CD4-positive, alpha-beta T cell treated with Interleukin-6 for 4 hours (primary cell): ENCODE results near the gene BLACAT1.
"Not testable (repeated sequence)": the region's sequence is repeated elsewhere in the genome, so short reads cannot be mapped to it uniquely, and the experiment has no call there.

Experiments
- DNase-seq: peaks from one replicate; pipeline ENCODE4 v3.0.0-alpha.2; 2020; ENCODE audit warnings: mixed read lengths

Gene BLACAT1

DNA sequence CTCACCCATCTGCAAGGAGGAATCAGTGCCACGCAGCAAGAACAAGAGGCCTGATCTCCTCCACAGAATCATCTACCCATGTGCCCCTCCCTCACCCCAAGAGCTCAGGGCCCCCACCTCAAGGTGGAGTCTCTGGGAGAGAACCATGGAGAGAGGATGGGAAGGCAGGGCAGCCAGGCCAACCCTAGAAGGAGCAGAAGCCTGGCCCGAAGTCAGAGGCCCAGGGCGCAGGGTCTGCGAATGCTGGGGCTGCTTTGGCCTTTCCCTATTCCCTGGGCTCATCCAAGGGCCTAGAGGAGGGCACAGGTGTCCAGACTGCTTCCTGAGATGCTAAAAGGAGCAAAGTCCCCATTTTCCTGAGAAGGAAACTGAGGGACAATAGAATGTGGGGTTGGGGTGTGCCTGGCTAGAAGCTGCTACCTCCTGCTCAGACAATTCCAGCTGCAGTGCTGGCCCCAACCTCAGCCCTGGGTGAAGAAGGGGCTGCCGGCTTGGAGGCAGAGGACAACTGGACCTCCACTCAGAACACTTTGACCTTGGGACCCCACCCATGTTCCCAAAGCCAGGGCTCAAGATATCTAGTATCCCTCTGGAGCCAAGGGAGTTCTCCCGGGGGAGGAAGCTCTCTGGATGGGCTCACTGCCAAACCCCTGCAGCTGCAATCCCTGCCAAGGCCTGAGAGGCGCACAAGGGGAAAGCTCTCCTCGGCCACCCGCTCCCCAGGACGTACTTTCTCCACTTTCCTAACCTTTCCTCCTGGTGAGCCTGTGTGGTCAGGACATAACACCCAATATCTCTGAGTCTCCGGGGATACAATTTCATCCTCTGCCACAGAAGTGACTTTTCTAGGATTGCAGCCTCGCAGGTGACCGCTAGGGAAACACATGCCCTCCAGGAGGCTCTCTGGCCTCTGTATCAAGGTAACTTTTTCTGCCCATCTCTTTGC, 17.4 kb downstream of the BLACAT1 start:
- no peak for DNase-seq

- no peak for DNase-seq
Measured at GRCh38 chr1:205437570-205437969, 18.3 kb downstream of the BLACAT1 start.

- DNase-seq = no peak
Measured at GRCh38 chr1:205436776-205437410, 19.0 kb downstream of the BLACAT1 start.

DNA sequence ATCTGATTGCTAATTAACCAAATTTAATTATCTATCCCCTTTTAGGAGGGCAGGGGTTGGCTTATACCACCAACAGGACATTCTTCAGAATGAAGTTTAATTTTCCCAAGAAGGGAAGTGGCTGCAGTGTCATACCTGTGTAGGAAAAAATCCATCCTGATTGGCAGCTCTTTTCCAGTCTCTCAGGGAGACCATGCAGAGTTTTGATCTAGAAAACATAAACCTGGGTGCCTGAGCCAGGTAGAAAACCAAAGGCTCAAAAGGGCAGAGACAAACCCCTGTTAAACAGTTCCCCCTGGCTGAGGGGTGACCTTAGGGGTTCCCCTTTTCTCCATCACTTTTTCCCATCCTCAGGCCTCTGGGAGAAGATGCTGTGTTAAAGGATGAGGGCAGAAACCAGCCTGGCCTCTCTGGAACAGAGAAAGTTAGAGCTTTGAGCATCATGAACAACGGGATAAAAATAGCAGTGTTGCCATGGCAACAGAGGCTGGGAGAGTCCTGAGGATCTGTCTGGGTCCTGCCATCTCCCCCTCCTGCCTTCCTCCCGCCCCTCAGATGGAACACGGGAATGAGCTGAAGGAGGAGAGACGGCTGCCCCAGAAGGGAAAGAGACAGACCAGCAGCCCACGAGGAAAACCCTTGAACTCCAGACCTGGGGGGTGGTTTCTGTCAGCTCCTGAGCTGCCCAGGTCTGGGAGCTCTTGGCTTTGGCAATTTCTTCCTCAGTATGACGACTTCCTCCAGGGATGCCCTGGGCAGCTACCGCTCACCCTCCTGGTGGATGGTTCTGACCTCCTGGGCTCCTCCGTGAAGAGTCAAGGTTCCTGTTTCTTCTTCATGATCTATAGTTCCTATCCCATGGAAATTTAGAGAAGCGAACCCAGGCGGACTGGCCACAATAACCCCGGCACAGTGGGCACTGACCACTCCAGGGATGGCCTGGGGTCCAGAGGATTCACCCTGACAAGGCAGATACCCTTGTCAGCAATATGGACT, 20.0 kb downstream of the BLACAT1 start:
- no peak for DNase-seq

- DNase-seq = no peak
Measured at GRCh38 chr1:205434738-205435137, 21.1 kb downstream of the BLACAT1 start.

GRCh38 chr1:205432692-205433091, 23.2 kb downstream of the BLACAT1 start:
- not testable (repeated sequence) for DNase-seq

GRCh38 chr1:205432116-205432515, 23.7 kb downstream of the BLACAT1 start:
- DNase-seq = no peak

- peak; percentile 61 for DNase-seq
Measured at GRCh38 chr1:205430696-205431305, 25.0 kb downstream of the BLACAT1 start.

DNA sequence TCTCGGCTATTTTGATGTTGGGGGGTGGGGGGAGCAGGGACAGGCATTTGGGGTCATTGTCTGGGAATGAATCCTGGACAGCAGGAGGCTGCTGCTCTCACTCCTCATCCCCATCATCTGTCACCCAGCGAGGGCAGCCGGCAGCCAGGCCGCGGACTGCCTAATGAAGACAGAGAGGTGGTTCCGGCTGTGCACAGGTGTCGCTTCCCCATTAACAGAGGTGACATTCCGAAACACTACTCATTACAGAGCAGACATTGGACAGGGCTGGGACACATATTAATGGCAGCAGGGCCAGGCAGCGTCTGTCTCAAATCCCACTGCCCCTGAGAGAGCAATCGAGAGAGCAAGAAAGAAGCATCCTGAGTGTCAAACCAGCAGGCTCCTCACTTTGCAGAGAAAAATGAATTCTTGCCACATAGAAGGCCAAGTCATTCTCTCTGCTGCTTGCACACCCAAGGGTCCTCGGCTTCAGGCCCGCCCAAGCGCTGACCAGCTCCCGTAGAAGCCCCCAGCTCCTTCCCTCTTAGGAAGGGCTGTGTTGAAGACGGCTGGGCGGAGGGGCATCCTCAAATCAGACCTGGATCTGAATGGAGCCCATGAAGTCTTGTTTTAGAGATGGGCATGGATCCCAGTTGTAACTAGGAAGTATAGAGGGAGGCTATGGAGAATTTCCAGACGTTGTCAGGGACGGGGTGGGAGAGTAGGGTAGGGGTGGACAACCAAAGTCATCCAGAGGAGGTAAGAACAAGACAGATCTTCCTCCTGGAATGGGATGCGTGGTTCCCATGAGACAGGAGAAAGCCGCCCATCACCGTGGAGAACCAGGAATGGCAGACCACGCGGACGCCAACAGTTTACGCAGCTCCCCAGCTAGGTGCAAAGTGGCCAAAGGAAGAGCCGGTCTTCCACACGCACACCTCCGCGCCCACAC, 25.8 kb downstream of the BLACAT1 start:
- no peak for DNase-seq

- DNase-seq = no peak
Measured at GRCh38 chr1:205424901-205425600, 30.8 kb downstream of the BLACAT1 start.

DNA sequence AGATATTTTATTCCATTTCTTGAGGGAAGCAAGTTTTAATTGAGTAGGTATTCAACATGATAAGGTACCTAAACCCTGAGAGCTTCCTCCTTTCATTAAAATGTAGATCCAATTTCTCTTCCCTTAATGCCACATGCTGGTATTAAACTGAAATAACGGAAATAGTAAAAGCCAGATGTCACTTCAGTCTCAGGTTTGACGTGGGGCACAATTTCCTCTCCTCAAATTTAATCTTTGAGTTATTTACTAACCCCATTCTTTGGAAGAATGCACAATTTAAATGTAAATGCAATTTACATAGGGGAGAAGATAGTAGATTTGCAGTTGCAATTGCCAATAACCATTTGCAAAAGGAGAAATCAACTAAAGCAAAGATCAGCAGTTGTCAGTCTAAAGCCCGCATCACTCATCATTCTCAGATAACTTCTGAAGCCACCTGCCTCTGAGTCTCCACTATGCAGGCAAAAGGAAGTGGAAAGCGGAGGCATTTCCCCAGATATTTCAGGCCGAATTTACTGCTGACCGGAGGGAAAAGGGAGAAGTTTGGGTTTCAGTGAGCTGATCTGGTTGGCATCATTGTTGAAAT, 31.9 kb downstream of the BLACAT1 start:
- DNase-seq = no peak

- DNase-seq = no peak
Measured at GRCh38 chr1:205422993-205423642, 32.7 kb downstream of the BLACAT1 start.

DNA sequence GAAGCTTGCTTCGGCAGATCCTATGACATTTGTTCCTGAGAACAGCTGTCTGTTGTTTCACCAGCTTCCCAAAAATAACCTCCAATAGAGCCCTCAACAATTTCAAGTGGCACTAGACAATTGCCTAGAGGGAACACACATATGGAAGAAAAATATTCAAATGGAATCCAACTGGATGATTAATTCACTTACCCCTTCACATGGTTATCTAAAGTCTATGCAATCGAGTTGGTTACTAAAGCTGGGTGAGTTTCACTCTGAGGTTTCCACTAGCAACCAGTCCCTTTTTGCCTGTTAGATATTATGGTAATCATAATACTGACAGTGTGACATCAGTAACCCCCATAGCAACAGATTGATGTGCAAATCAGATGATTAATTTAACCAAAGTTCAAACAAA, 34.0 kb downstream of the BLACAT1 start, which contains the start of gene LEMD1:
Gene LEMD1, minus strand, starts transcription at position 259 of the 400 bp plus-strand sequence. CDS start 1,520 bp downstream, outside the sequence.
- DNase-seq = no peak

- no peak for DNase-seq
Measured at GRCh38 chr1:205420938-205421337, 34.9 kb downstream of the BLACAT1 start.

- DNase-seq = no peak
Measured at GRCh38 chr1:205417870-205418635, 37.8 kb downstream of the BLACAT1 start.

- DNase-seq = no peak
Measured at GRCh38 chr1:205416322-205416721, 39.5 kb downstream of the BLACAT1 start.

- no peak for DNase-seq
Measured at GRCh38 chr1:205410581-205411298, 45.1 kb downstream of the BLACAT1 start.

GRCh38 chr1:205407970-205408369, 47.9 kb downstream of the BLACAT1 start:
- DNase-seq = no peak
